HG03159 (cell line): ENCODE data around the gene ARMC6.

Source experiments
- ATAC-seq: cut with Tn5 transposase; IDR thresholded peaks from one replicate; pipeline ENCODE4 v1.9.1; 2021; ENCODE audit warnings: mild to moderate bottlenecking, moderate library complexity; ENCODE audit not compliant: unreplicated experiment

The ARMC6 gene

GRCh38 chr19:19033426-19034203, at the start of gene ARMC6, which contains the start of gene SUGP2:
Gene ARMC6, plus strand, starts transcription at chr19:19033603. Its CDS starts 607 bp downstream, at chr19:19034210.
Gene SUGP2, minus strand, starts transcription at chr19:19033517. Its CDS starts 2,446 bp downstream, at chr19:19031071.
- ATAC-seq: peak; percentile 64

- no peak for ATAC-seq
Observed at GRCh38 chr19:18984251-18984650, 49.2 kb upstream of the ARMC6 start.

DNA sequence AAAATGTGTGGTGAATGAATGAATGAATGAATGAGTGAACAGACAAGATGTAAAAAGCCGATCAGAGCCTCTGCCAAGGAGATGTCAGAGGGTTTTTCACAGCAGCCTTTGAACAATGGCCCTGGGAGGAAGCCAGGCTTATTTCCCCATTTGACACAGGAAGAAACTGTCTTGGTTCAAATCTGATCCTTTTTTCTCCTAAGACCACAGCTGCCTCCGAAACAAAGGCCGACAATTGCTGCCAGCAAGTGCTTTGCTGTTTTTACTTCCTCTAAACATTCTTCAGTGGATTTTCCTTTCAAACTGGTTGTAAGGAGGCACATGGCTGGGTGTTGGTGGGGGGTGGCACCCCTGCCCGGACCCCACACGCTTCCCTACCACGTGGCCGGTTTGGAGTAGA, 48.1 kb upstream of the ARMC6 start:
- ATAC-seq: no peak

GRCh38 chr19:18987456-18987855, 45.9 kb upstream of the ARMC6 start:
- ATAC-seq: no peak

- no peak for ATAC-seq
Observed at GRCh38 chr19:18989316-18989715, 44.1 kb upstream of the ARMC6 start.

DNA sequence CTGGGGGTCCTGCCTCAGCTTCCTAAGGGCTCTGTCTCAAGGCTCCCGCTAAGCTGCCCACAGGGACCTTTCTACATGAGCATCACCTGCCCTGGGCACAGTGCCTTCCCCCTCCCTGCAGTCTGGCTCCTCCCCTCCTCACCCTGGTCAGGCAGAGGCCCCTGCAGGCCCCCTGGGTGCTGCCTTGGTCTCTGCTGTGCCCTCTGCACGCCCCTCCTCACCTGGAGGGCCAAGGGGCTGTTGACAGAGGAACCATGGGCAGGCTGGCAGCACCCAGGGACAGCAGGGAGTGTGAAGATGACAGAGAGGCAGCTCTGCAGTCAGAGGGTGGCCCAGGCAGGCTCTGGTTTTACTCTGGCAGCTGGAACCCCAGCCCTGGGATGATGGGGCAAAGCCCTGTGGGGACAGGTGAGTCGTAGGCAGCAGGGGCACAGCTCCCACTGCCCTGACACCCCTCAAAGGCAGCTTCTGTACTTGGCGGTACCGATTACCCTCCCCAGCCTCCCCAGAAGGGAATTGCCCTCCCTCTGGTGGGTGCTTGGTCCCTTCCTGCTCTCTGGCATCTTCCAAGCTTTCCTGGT, 43.2 kb upstream of the ARMC6 start:
- ATAC-seq: no peak

- no peak for ATAC-seq
Observed at GRCh38 chr19:18991006-18991405, 42.4 kb upstream of the ARMC6 start.

GRCh38 chr19:18991468-18991867, 41.9 kb upstream of the ARMC6 start:
- ATAC-seq: no peak

- no peak for ATAC-seq
Observed at GRCh38 chr19:18992696-18993095, 40.7 kb upstream of the ARMC6 start.

- no peak for ATAC-seq
Observed at GRCh38 chr19:18993115-18993514, 40.3 kb upstream of the ARMC6 start.

DNA sequence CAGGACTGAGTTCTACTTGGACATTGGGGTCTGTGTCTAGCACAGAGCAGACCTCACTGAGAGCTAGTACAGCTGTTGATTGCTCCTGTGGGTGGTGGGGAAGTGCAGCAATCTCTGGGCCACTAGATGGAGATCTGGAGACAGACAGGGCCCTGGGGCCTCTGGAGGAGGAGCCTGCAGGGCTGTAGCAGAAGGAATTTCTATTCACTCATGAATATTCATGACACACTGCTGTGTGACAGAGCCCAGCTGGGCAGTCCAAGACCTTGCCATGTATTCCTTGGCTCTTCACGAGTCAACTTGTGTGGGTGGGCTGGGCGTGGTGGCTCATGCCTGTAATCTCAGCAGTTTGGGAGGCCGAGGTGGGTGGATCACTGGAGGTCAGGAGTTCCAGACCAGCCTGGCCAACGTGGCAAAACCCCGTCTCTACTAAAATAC, 37.6 kb upstream of the ARMC6 start:
- no peak for ATAC-seq

DNA sequence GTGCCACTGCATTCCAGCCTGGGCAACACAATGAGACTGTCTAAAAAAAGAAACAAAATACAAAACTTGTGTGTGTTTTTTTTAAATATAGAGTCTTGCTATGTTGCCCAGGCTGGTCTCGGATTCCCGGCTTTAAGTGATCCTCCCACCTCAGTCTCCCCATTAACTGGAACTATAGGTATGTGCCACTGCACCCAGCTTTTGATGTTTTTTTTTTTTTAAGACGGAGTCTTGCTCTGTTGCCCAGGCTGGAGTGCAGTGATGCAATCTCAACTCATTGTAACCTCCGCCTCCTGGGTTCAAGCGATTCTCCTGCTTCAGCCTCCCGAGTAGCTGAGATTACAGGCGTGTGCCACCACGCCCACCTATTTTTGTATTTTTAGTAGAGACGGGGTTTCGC, 37.1 kb upstream of the ARMC6 start:
- no peak for ATAC-seq

DNA sequence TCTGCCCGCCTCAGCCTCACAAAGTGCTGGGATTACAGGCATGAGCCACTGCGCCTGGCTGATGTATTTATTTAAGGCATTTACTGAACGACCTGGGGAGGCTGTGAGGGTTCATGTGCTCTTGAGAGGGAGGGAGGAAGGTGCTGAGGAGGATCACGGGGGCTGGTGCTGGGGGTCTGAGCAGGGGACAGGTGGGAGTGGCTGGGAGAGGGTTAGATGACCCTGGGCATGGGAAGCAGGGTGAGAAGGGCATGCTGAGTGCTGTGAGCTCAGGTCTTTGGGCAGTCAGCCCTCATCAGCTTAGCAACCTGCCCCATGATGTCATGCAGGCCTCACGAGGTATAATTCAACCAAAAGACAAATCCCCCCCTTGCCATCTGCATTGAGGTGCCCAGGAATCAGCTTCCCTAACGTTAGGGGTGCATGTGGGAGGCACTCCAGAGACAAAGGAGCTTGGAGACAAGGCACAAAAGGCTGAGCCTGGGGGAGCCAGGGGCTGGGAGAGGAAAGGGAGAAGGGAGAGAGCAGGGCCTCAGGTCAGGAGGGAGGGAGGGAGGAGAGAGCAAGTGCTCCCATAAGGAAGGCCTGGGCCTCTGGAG, 36.5 kb upstream of the ARMC6 start:
- ATAC-seq: no peak

GRCh38 chr19:18998276-18998675, 35.1 kb upstream of the ARMC6 start:
- no peak for ATAC-seq

- ATAC-seq: no peak
Observed at GRCh38 chr19:18999016-18999758, 34.2 kb upstream of the ARMC6 start.

- no peak for ATAC-seq
Observed at GRCh38 chr19:18999896-19000620, 33.3 kb upstream of the ARMC6 start.

DNA sequence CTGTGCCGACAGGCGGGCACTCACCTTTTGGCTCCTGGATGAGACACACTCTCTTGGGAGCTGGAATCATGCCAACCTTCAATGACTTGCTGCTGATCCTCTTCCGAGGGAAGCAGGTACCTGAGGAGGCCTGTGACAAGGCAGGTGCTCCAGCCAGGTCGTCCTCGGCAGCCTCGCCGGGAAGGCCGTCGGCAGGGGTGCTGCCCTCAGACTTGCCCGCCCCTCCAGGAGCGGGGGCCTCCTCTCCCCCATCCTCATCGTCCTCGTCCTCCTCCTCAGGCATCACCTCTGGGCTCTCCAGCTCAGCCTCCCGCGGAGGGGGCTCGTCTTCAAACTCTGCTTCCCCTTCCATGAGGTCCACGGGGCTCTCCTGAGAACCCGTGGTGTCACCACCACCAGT, 29.3 kb upstream of the ARMC6 start:
- ATAC-seq: no peak

- no peak for ATAC-seq
Observed at GRCh38 chr19:19006213-19006612, 27.2 kb upstream of the ARMC6 start.

- no peak for ATAC-seq
Observed at GRCh38 chr19:19009951-19010350, 23.5 kb upstream of the ARMC6 start.

GRCh38 chr19:19010551-19010950, 22.9 kb upstream of the ARMC6 start:
- ATAC-seq: no peak

GRCh38 chr19:19021115-19021514, 12.3 kb upstream of the ARMC6 start:
- no peak for ATAC-seq
